Neural progenitor cell (in vitro differentiated cells): ENCODE results near the gene TNK2. TPM values are rescaled to one million over a fixed set of nuclear protein-coding genes. Genes with fewer than 3 reads are reported as not detected.

ENCODE experiments used
- DNase-seq: peaks from one replicate; pipeline ENCODE4 v3.0.0-alpha.2; 2016; ENCODE audit warnings: low spot score
- H2AFZ ChIP-seq: fragments of 200-600 bp; sonication (generic); replicated peaks from 2 replicates; pipeline ENCODE4 v1.6.1; 2016; ENCODE audit warnings: antibody characterized with exemption
- H3F3A ChIP-seq: fragments of 200-600 bp; sonication (generic); 2 replicates; pipeline ENCODE4 v1.6.1; 2016; ENCODE audit warnings: antibody characterized with exemption, low read depth
- H3K27ac ChIP-seq: fragments of 200-600 bp; sonication (generic); 2 replicates; pipeline ENCODE4 v1.5.1; 2016; ENCODE audit warnings: mild to moderate bottlenecking
- H3K27me3 ChIP-seq: fragments of 200-600 bp; sonication (generic); 2 replicates; pipeline ENCODE4 v1.6.1; 2016; ENCODE audit warnings: mild to moderate bottlenecking, moderate library complexity
- H3K36me3 ChIP-seq: fragments of 200-600 bp; sonication (generic); 2 replicates; pipeline ENCODE4 v1.5.1; 2016
- H3K4me1 ChIP-seq: fragments of 200-600 bp; sonication (generic); 2 replicates; pipeline ENCODE4 v1.6.1; 2016; ENCODE audit warnings: mixed run types
- H3K4me2 ChIP-seq: fragments of 200-600 bp; sonication (generic); 2 replicates; pipeline ENCODE4 v1.6.1; 2016
- H3K4me3 ChIP-seq: fragments of 200-600 bp; sonication (generic); 2 replicates; pipeline ENCODE4 v1.5.1; 2016
- H3K79me2 ChIP-seq: fragments of 200-600 bp; sonication (generic); 2 replicates; pipeline ENCODE4 v1.6.1; 2016; ENCODE audit warnings: low read depth
- H3K9ac ChIP-seq: fragments of 200-600 bp; sonication (generic); 2 replicates; pipeline ENCODE4 v1.6.1; 2016
- H3K9me3 ChIP-seq: fragments of 200-600 bp; sonication (generic); 2 replicates; pipeline ENCODE4 v1.5.1; 2016; ENCODE audit warnings: low read depth
- H4K20me1 ChIP-seq: fragments of 200-600 bp; sonication (generic); 2 replicates; pipeline ENCODE4 v1.6.1; 2016; ENCODE audit warnings: low read depth
- H3K27ac Mint-ChIP-seq: 3 replicates; pipeline ENCODE4 v1.8.0; 2021; ENCODE audit warnings: mixed read lengths
- H3K27me3 Mint-ChIP-seq: 2 replicates; pipeline ENCODE4 v1.8.0; 2022; ENCODE audit warnings: low read depth, mild to moderate bottlenecking, inconsistent platforms, moderate library complexity, mixed read lengths; ENCODE audit not compliant: insufficient read depth
- H3K36me3 Mint-ChIP-seq: 3 replicates; pipeline ENCODE4 v1.8.0; 2021; ENCODE audit warnings: mixed read lengths
- H3K4me1 Mint-ChIP-seq: 3 replicates; pipeline ENCODE4 v1.8.0; 2021; ENCODE audit warnings: mixed read lengths
- H3K4me3 Mint-ChIP-seq: 3 replicates; pipeline ENCODE4 v1.8.0; 2021; ENCODE audit warnings: mild to moderate bottlenecking, moderate library complexity, mixed read lengths
- H3K9me3 Mint-ChIP-seq: 3 replicates; pipeline ENCODE4 v1.8.0; 2020; ENCODE audit warnings: mixed read lengths
- EZH2 ChIP-seq: fragments of 200-600 bp; sonication (generic); IDR thresholded peaks from 2 replicates; pipeline ENCODE4 v1.6.1; 2017; ENCODE audit warnings: antibody characterized with exemption, mild to moderate bottlenecking, moderate library complexity
- EZH2phosphoT487 ChIP-seq: fragments of 200-600 bp; sonication (generic); IDR thresholded peaks from 2 replicates; pipeline ENCODE4 v1.6.1; 2017; ENCODE audit warnings: antibody characterized with exemption
- total RNA-seq: library from RNA; depleted of rRNA; stranded (reverse); fragments of >200 nt; gene quantifications from 2 replicates; pipeline ENCODE4 v1.2.3, GENCODE V29; 2015; ENCODE audit warnings: low replicate concordance
- TF ChIP-seq, protein P1 (sequence below): fragments of 200-600 bp; sonication (generic); IDR thresholded peaks from 2 replicates; pipeline ENCODE4 v1.5.1; 2017; ENCODE audit warnings: antibody characterized with exemption, mild to moderate bottlenecking

Gene TNK2
- total RNA-seq, 1 donor from 2014 or later = 5.4 TPM

DNA sequence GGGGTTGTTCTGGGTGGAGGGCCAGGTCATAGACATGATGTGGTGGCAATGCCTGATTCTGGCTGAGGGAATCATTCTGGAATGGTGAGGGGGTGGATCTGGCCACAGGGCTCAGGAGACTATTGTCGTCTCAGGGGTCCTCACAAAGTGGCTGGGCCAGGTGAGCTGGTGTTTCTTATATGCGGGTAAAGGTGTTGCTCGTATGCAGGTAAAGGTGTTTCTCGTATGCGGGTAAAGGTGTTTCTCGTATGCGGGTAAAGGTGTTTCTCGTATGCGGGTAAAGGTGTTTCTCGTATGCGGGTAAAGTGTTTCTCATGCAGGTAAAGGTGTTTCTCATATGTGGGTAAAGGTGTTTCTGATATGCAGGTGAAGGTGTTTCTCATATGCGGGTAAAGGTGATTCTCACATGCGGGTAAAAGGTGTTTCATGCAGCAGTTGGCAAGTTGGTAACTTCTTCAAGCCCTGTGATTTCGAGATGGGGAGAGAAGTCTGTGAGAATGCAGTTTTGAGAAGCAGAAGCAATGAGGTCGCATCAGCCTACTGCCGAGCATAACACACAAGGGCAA is 86.1 kb downstream of the TNK2 start:
- H3K27me3 ChIP-seq = no peaks in the 10 kb centered on the region
- H3K36me3 ChIP-seq = no peaks in the 10 kb centered on the region
- H3K27ac ChIP-seq = no peak overlapping the region
- Mint-ChIP-seq H3K4me1 (peaks cover 4% of the 10 kb centered on the region), H3K27ac (no peak overlapping the region), H3K9me3 (no peaks in the 10 kb centered on the region), H3K27me3 (peaks cover 2% of the 10 kb centered on the region), H3K4me3 (no peak overlapping the region), H3K36me3 (no peaks in the 10 kb centered on the region)
- no peaks in the 10 kb centered on the region for H4K20me1 ChIP-seq
- TF ChIP-seq EZH2 (no peak), EZH2phosphoT487 (no peak)
- TF ChIP-seq, protein P1, sequence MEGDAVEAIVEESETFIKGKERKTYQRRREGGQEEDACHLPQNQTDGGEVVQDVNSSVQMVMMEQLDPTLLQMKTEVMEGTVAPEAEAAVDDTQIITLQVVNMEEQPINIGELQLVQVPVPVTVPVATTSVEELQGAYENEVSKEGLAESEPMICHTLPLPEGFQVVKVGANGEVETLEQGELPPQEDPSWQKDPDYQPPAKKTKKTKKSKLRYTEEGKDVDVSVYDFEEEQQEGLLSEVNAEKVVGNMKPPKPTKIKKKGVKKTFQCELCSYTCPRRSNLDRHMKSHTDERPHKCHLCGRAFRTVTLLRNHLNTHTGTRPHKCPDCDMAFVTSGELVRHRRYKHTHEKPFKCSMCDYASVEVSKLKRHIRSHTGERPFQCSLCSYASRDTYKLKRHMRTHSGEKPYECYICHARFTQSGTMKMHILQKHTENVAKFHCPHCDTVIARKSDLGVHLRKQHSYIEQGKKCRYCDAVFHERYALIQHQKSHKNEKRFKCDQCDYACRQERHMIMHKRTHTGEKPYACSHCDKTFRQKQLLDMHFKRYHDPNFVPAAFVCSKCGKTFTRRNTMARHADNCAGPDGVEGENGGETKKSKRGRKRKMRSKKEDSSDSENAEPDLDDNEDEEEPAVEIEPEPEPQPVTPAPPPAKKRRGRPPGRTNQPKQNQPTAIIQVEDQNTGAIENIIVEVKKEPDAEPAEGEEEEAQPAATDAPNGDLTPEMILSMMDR = no peak
- no peaks in the 10 kb centered on the region for H3K79me2 ChIP-seq
- no peak overlapping the region for H3K4me3 ChIP-seq
- H3K9me3 ChIP-seq = no peaks in the 10 kb centered on the region
- no peaks in the 10 kb centered on the region for H3F3A ChIP-seq
- DNase-seq = peak; percentile 1
- no peak overlapping the region for H3K9ac ChIP-seq
- H3K4me1 ChIP-seq = no peaks in the 10 kb centered on the region
- no peak overlapping the region for H2AFZ ChIP-seq
- no peak overlapping the region for H3K4me2 ChIP-seq

DNA sequence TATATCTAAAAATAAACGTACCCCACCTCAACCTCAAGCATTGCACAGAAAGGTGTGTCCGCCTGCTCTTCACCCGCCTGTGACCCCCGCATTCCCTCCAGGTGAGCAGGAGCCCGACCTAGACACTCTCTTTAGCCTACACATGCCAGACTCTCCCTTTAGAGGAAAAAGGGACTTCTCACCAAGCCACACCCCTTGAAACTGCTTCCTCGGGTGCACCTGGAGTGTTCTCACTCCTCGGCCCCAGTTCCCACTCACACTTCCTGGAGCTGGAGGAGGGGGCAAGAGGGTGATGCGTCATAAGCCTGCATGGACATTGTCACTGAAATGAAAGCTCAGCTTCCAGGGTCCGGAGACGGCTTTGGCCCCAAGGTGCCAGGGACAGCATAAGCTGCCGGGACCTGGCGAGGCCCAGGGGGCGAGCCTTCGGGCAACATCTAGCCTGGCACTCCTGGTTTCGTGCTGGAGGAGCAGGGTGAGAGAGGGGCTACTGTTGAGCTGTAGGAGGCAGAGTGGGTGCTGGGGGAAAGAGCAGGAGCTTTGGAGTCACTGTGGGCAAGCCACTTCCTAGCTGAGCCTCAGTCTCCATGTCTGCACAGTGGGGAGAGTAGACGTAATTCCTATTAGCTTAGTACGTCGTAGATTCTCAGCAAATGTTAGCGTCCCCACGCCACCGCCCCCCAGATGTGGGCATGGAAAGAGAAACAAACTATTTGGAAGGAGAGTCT is 86.8 kb downstream of the TNK2 start:
- TF ChIP-seq EZH2 = no peak
- no peak for TF ChIP-seq EZH2phosphoT487
- TF ChIP-seq, protein P1 = no peak
- no peak overlapping the region for H3K4me2 ChIP-seq
- Mint-ChIP-seq H3K9me3 (no peaks in the 10 kb centered on the region), H3K27ac (no peak overlapping the region), H3K4me3 (no peak overlapping the region), H3K36me3 (no peaks in the 10 kb centered on the region), H3K27me3 (peaks cover 2% of the 10 kb centered on the region), H3K4me1 (peaks cover 4% of the 10 kb centered on the region)
- H3K4me1 ChIP-seq = no peaks in the 10 kb centered on the region
- no peaks in the 10 kb centered on the region for H3K79me2 ChIP-seq
- no peak overlapping the region for H3K9ac ChIP-seq
- H4K20me1 ChIP-seq = no peaks in the 10 kb centered on the region
- no peaks in the 10 kb centered on the region for H3F3A ChIP-seq
- H3K4me3 ChIP-seq = no peak overlapping the region
- H3K36me3 ChIP-seq = no peaks in the 10 kb centered on the region
- no peaks in the 10 kb centered on the region for H3K9me3 ChIP-seq
- H3K27ac ChIP-seq = no peak overlapping the region
- DNase-seq = no peak
- H3K27me3 ChIP-seq = no peaks in the 10 kb centered on the region
- no peak overlapping the region for H2AFZ ChIP-seq

DNA sequence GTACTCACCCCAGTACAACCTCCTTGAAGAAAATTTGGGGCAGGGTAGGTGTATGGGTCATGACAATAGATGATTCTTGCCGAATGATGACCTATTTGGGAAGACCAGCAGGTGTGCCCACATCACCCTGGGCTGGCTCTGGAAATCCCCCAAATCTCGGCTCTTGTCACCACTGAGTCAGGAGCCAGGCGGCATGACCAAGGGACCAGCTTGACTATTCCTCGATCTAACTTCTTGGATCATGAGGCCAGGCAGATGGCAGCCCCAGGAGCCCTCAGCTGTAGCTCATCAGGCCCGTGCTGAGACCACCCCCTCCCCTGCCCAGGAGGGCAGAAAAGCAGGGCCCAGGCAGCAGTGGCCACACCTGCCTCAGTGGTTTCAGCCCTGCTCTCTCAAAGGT is 87.5 kb downstream of the TNK2 start:
- no peak for DNase-seq
- no peak overlapping the region for H3K4me3 Mint-ChIP-seq
- H3K36me3 Mint-ChIP-seq = no peaks in the 10 kb centered on the region
- Histone ChIP-seq H3K36me3 (no peaks in the 10 kb centered on the region), H3K4me1 (no peaks in the 10 kb centered on the region), H2AFZ (no peak overlapping the region), H3F3A (no peaks in the 10 kb centered on the region), H3K9ac (no peak overlapping the region), H3K4me2 (no peak overlapping the region), H3K4me3 (no peak overlapping the region), H4K20me1 (no peaks in the 10 kb centered on the region), H3K9me3 (no peaks in the 10 kb centered on the region), H3K27ac (no peak overlapping the region), H3K79me2 (no peaks in the 10 kb centered on the region), H3K27me3 (no peaks in the 10 kb centered on the region)
- H3K27me3 Mint-ChIP-seq = no peaks in the 10 kb centered on the region
- TF ChIP-seq, protein P1 = no peak
- TF ChIP-seq EZH2phosphoT487 = no peak
- TF ChIP-seq EZH2 = no peak
- H3K27ac Mint-ChIP-seq = no peak overlapping the region
- peaks cover 4% of the 10 kb centered on the region for H3K4me1 Mint-ChIP-seq
- no peaks in the 10 kb centered on the region for H3K9me3 Mint-ChIP-seq
